GM12878 (cell line): ENCODE results near the gene RMI2.

Experiments
- CHD4 ChIP-seq: fragments of 200-600 bp; sonication (generic); IDR thresholded peaks from 2 replicates; pipeline ENCODE4 v1.6.1; 2016; ENCODE audit warnings: mild to moderate bottlenecking
- CTCF ChIP-seq, 3 experiments: IDR thresholded peaks in 2 of 3; conservative IDR thresholded peaks in 1 of 3; 2 replicates each; pipeline ENCODE4 v1.5.1; 2011; ENCODE audit warnings: low read depth in 3 of 3, low read length in 3 of 3, mild to moderate bottlenecking in 3 of 3, control low read depth in 2 of 3, moderate library complexity in 2 of 3, inconsistent platforms in 1 of 3, mixed read lengths in 1 of 3; ENCODE audit not compliant: control insufficient read depth in 2 of 3, insufficient read depth in 1 of 3; ENCODE audit errors: extremely low read depth in 1 of 3
- EGR1 ChIP-seq, 2 experiments: IDR thresholded peaks; 1 replicate in 1 of 2; 2 replicates in 1 of 2; pipeline ENCODE4 v1.6.1; 2011 to 2012; ENCODE audit warnings: low read depth in 2 of 2, low read length in 2 of 2, borderline replicate concordance in 1 of 2, mild to moderate bottlenecking in 1 of 2, moderate library complexity in 1 of 2
- EP300 ChIP-seq, 2 experiments: fragments of 150-350 bp in 1 of 2; IDR thresholded peaks; 2 replicates each; pipeline ENCODE4 v1.6.1; 2011 to 2012; ENCODE audit warnings: low read depth in 2 of 2, low read length in 2 of 2, borderline replicate concordance in 1 of 2, improper control_type of control experiment in 1 of 2, inconsistent platforms in 1 of 2; ENCODE audit not compliant: control insufficient read depth in 1 of 2
- NKRF ChIP-seq: fragments of 450-650 bp; conservative IDR thresholded peaks from 2 replicates; pipeline ENCODE4 v1.6.1; 2017; ENCODE audit warnings: mild to moderate bottlenecking, moderate library complexity
- NR2C1 ChIP-seq: fragments of 450-650 bp; IDR thresholded peaks from 2 replicates; pipeline ENCODE4 v1.6.1; 2017; ENCODE audit warnings: antibody characterized with exemption, mild to moderate bottlenecking, moderate library complexity
- PAX8 ChIP-seq: fragments of 450-650 bp; IDR thresholded peaks from 2 replicates; pipeline ENCODE4 v1.6.1; 2017; ENCODE audit warnings: mild to moderate bottlenecking, moderate library complexity
- POLR2A ChIP-seq: IDR thresholded peaks from 2 replicates; pipeline ENCODE4 v1.6.1; 2011; ENCODE audit warnings: low read depth, mild to moderate bottlenecking, low read length
- POU2F2 ChIP-seq: IDR thresholded peaks from 3 replicates; pipeline ENCODE4 v1.6.1; 2011; ENCODE audit warnings: low read depth, mild to moderate bottlenecking, low read length, borderline replicate concordance
- SIN3A ChIP-seq: IDR thresholded peaks from 2 replicates; pipeline ENCODE4 v1.6.1; 2012; ENCODE audit warnings: low read depth, low read length, improper control_type of control experiment
- SMAD1 ChIP-seq: fragments of 450-650 bp; IDR thresholded peaks from 2 replicates; pipeline ENCODE4 v1.6.1; 2018; ENCODE audit warnings: mild to moderate bottlenecking, low read depth; ENCODE audit not compliant: partially characterized antibody
- USF2 ChIP-seq: IDR thresholded peaks from 2 replicates; pipeline ENCODE4 v1.6.1; 2011; ENCODE audit warnings: low read depth, low read length, improper control_type of control experiment, borderline replicate concordance
- ZBTB4 ChIP-seq: fragments of 450-650 bp; formaldehyde crosslinking; IDR thresholded peaks from 2 replicates; pipeline ENCODE4 v1.4.0; 2022; ENCODE audit warnings: mild to moderate bottlenecking, moderate library complexity
- ZSCAN29 ChIP-seq: fragments of 450-650 bp; IDR thresholded peaks from 2 replicates; pipeline ENCODE4 v1.6.1; 2017; ENCODE audit warnings: mild to moderate bottlenecking, moderate library complexity

GRCh38 chr16:11349599-11350276, 4.5 kb downstream of the RMI2 start:
- no peak for TF ChIP-seq EGR1 (IDR thresholded peaks at IDR 0.05; ENCODE audit: borderline replicate concordance in 1 of 2, low read depth in 2 of 2, low read length in 2 of 2)
- no peak for TF ChIP-seq POLR2A
- no peak for TF ChIP-seq CTCF (IDR thresholded peaks at IDR 0.05 in 2 of 3, conservative IDR thresholded peaks at IDR 0.05 in 1 of 3; ENCODE audit: control insufficient read depth in 2 of 3, extremely low read depth in 1 of 3, insufficient read depth in 1 of 3, low read depth in 3 of 3, low read length in 3 of 3)
- no peak for TF ChIP-seq ZSCAN29
- TF ChIP-seq NKRF, result no peak
- no peak for TF ChIP-seq EP300 (IDR thresholded peaks at IDR 0.05; ENCODE audit: borderline replicate concordance in 1 of 2, control insufficient read depth in 1 of 2, low read depth in 2 of 2, low read length in 2 of 2)
- TF ChIP-seq NR2C1, result no peak
- no peak for TF ChIP-seq USF2
- no peak for TF ChIP-seq CHD4
- TF ChIP-seq PAX8, result no peak
- no peak for TF ChIP-seq SMAD1
- no peak for TF ChIP-seq ZBTB4 (CRISPR knock-in tag)
- no peak for TF ChIP-seq POU2F2
- no peak for TF ChIP-seq SIN3A
